Fibroblast of pulmonary artery (primary cell): Measurements from ENCODE around the gene ATAD2B.
A peak's percentile ranks its signal among the peaks of the same experiment; 100 is the strongest.

Experiments used
- DNase-seq: peaks from one replicate; pipeline ENCODE4 v3.0.0-alpha.2; 2010; ENCODE audit warnings: low read depth
- H3K4me3 ChIP-seq: replicated peaks from 2 replicates; pipeline ENCODE4 v1.5.1; 2011; ENCODE audit warnings: low read depth, mild to moderate bottlenecking, control low read depth, low read length, moderate library complexity
- TF ChIP-seq, protein P1 (sequence below): IDR thresholded peaks from 2 replicates; pipeline ENCODE4 v1.5.1; 2011; ENCODE audit warnings: mild to moderate bottlenecking, control low read depth, low read length, inconsistent platforms; ENCODE audit errors: missing control alignments

ATAD2B gene

DNA sequence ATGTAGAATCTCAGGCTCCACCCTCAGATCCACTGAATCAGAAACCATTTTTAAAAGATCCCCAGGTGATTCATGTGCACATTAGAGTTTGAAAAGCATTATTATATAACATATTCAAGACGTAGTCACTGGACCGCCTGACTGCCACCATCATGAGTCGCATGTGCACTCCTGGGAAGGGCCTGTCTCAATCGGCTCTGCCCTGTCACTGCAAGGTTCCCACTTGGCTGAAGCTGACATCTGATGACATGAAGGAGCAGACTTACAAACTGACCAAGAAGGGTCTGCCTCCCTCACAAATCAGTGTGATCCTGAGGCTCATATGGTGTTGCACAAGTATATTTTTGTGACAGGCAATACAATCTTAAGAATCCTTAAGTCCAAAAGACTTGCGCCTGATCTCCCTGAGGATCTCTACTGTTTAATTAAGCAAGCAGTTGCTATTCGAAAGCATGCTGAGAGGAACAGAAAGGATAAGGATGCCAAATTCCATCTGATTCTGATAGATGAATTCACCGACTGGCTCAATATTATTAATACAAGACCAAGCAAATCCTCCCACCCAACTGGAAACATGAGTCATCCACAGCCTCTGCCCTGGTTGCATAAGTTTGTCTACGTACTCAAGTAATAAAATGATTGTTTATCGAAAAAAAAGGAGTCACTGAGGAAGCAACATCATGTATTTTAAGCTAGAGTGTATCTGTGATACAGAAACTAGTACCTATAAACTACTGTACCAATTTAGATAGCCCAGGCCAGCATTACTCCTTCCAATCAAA, 26.2 kb downstream of the ATAD2B start:
- TF ChIP-seq, protein P1, sequence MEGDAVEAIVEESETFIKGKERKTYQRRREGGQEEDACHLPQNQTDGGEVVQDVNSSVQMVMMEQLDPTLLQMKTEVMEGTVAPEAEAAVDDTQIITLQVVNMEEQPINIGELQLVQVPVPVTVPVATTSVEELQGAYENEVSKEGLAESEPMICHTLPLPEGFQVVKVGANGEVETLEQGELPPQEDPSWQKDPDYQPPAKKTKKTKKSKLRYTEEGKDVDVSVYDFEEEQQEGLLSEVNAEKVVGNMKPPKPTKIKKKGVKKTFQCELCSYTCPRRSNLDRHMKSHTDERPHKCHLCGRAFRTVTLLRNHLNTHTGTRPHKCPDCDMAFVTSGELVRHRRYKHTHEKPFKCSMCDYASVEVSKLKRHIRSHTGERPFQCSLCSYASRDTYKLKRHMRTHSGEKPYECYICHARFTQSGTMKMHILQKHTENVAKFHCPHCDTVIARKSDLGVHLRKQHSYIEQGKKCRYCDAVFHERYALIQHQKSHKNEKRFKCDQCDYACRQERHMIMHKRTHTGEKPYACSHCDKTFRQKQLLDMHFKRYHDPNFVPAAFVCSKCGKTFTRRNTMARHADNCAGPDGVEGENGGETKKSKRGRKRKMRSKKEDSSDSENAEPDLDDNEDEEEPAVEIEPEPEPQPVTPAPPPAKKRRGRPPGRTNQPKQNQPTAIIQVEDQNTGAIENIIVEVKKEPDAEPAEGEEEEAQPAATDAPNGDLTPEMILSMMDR: no peak
- H3K4me3 ChIP-seq: no peak overlapping the region
- peak; percentile 89 for DNase-seq

DNA sequence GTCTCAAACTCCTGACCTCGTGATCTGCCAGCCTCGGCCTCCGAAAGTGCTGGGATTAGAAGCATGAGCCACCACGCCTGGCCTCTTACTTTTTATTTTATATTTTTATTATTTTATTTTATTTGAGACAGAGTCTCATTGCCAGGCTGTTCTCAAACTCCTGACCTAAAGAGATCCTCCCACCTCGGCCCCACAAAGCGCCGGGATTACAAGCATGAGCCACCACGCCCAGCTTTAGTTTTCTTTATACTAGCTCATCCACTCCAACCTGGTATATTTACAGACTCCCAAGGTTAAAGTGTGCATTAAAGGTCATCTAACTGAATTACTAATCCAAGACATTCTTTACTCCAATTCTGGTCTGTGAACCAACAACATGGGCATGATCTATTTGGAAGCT, 26.8 kb downstream of the ATAD2B start:
- H3K4me3 ChIP-seq: no peak overlapping the region
- TF ChIP-seq, protein P1: no peak
- DNase-seq: no peak

DNA sequence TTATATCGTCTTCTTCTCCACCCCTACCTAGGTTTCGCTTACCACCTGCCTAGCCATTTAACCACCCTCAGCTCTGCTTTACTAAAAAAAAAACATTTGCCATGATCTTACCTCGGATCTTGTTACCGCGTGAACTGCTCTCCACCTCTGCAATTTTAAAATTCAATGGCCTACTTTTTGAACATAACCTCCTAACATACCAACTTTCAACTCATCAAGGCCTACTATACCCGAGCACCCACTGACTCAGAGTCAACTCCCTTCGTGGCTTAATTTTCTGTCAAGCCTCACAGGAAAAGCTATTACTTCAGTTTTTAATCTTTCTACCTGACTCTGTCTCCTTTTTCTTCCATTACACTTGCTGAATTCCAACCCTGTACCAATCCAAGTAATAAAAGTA, 55.7 kb downstream of the ATAD2B start:
- TF ChIP-seq, protein P1: no peak
- no peak overlapping the region for H3K4me3 ChIP-seq
- no peak for DNase-seq

- H3K4me3 ChIP-seq: no peak overlapping the region
- DNase-seq: no peak
- TF ChIP-seq, protein P1: no peak
Observed at GRCh38 chr2:23867449-23867848, 59.5 kb downstream of the ATAD2B start.

DNA sequence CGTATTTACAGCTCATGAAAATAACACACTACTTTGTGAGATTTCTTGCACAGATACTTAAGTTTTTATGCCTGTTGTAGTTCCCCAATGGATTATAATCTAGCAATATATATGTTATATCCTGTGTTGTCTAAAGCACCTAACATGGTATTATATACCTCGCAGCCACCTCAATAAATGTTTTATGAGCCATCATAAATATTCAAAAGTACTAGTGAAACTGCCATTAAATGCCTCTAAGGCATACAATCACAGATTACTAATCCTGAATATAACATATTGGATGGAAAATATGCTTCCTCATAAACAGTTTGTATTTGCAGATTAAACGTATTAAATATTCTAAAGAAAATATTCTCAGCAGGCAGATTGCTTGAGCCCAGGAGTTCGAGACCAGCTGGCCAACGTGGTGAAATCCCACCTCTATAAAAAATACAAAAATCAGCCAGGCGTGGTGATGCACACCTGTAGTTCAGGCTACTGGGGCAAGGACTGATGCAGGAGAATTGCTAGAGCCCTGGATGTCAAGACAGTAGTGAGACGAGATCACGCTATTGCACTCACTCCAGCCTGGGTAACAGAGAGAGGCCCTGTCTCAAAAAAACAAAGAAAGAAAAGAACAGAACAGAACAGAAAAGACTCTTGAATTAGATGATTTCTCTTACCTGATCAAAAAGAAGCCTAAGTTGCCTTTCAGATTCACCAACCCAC, 64.1 kb downstream of the ATAD2B start:
- no peak overlapping the region for H3K4me3 ChIP-seq
- TF ChIP-seq, protein P1: no peak
- no peak for DNase-seq

GRCh38 chr2:23861952-23862351, 65.0 kb downstream of the ATAD2B start:
- no peak for DNase-seq
- no peak overlapping the region for H3K4me3 ChIP-seq
- TF ChIP-seq, protein P1: no peak
